Measurements from ENCODE around the gene PHETA1.
A peak's percentile ranks its signal among the peaks of the same experiment; 100 is the strongest.

Gene PHETA1

DNA sequence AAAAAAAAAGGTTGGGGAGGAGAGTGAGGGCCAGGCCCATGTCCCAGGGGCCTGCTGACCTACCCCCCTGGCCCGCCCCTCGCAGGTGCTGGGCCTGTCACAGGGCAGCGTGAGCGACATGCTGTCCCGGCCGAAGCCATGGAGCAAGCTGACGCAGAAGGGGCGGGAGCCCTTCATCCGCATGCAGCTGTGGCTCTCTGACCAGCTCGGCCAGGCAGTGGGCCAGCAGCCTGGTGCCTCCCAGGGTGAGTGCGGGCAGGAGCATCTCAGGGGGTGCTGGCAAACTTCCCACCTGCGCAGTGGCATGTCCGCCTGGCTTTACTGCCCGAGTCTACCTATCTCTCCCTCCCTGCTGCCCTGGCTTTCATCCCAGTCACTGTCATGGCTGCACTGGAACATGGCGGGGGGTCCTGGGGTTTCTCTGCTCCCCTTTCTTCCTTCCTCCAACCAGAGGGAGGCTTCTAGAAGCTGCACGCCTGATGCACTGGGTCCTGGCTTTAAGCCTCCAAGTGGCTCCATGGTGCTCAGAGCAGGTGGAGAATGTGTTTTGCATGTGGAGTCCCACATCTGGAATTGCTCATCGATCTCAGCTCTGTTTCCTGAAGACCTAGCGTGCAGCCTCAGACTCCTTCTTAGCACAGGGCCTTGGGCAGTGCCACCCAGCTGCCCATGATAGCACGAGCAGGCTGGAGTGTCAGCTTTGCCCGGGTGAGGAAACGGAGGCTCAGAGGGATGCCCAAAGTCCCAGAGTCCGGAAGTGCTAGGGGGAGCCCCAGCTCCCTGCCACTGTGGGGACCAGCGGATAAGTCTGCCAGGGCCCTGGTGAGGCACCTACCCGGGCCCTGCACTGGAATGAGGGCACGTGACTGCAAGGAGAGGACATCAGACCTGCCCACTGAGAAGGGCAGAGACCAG lies 46.3 kb downstream of the PHETA1 start:
- DNase-seq (ENCODE audit: low read depth in 2 of 2) = no peak

DNA sequence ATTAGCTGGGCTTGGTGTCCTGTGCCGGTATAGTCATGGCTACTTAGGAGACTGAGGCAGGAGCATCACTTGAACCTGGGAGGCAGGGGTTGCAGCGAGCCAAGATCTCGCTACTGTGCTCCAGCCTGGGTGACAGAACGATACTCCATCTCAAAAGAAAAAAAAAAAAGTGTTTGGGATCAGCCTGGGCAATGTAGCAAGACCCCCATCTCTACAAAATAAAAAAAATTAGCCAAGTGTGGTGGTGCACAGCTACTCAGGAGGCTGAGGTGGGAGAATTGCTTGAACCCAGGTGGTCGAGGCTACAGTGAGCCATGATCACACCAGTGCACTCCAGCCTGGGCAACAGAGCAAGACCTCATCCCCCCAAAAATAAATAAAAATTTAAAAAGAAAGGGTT lies 47.6 kb downstream of the PHETA1 start:
- DNase-seq (ENCODE audit: low read depth in 2 of 2) = no peak

DNA sequence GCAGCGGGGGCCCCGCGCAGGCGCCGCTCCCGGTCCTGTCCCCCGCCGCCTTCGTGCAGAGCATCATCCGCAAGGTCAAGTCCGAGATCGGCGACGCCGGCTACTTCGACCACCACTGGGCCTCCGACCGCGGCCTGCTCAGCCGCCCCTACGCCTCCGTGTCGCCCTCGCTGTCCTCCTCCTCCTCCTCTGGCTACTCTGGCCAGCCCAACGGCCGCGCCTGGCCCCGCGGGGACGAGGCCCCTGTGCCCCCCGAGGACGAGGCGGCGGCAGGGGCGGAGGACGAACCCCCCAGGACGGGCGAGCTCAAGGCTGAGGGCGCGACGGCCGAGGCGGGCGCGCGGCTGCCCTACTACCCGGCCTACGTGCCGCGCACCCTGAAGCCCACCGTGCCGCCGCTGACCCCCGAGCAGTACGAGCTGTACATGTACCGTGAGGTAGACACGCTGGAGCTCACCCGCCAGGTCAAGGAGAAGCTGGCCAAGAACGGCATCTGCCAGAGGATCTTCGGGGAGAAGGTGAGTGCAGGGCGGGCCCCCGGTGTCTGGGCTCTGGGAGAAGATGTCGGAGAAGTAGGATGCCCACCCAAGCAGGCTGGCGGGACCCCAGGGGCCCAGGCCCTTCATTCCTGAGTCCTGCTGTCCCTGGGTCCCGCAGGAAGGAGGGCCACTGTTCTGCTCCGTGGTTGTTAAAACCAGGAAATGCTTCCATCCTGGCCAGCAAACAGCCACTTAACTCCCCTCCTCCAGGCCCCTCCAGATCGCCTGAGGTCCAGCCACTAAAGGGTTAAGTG lies 48.4 kb downstream of the PHETA1 start:
- no peak for DNase-seq (ENCODE audit: low read depth in 2 of 2)

DNA sequence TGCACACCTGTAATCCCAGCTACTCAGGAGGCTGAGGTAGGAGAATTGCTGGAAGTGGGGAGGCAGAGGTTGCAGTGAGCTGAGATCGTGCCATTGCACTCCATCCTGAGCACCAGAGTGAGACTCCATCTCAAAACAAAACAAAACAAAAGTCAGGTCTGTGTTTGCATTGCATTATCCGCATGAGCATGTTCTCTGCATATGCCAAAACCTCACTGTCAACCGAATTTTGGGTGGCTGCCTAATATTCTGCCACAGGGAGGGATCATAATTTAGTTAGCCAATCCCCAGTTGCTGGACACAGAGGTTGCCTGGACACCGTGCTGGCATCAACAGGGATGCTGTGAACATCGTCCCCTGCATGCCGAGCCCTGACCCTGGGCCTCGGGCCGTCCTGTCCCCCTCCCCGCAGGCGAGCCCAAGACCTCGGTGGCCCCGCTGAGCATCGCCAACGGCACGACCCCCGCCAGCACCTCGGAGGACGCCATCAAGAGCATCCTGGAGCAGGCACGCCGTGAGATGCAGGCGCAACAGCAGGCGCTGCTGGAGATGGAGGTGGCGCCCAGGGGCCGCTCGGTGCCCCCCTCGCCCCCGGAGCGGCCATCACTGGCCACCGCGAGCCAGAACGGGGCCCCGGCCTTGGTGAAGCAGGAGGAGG lies 49.2 kb downstream of the PHETA1 start:
- no peak for DNase-seq (ENCODE audit: low read depth in 2 of 2)

DNA sequence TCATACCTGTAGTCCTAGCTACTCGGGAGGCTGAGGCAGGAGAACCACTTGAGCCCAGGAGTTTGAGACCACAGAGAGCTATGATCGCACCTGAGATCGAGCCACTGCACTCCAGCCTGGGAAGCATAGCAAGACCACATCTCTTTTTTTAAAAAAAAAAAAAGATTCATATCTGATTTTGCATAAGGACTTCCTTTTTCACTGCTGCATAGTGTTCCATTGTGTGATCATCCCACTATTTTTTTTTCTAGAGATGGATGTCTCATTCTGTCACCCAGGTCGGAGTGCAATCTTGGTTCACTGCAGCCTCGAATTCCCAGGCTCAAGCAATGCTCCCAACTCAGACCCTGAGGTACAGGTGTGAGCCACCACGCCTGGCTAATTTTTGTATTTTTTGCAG lies 50.4 kb downstream of the PHETA1 start:
- no peak for DNase-seq (ENCODE audit: low read depth in 2 of 2)

DNA sequence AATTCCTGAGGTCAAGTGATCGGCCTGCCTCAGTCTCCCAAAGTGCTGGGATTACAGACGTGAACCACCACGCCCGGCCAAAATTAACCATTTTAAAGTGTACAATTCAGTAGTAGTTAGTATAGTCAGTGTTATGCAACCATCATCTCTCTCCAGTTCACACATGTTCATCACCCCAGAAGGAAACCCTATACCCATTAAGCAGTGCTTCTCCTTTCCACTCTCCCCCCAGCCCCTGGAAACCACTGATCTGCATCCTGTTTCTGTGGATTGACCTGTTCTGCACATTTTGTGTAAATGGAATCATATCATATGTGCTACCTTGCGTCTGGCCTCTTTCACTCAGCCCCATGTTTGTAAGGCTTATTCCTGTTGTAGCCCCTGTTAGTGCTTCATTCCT lies 52.2 kb downstream of the PHETA1 start:
- no peak for DNase-seq (ENCODE audit: low read depth in 2 of 2)

DNA sequence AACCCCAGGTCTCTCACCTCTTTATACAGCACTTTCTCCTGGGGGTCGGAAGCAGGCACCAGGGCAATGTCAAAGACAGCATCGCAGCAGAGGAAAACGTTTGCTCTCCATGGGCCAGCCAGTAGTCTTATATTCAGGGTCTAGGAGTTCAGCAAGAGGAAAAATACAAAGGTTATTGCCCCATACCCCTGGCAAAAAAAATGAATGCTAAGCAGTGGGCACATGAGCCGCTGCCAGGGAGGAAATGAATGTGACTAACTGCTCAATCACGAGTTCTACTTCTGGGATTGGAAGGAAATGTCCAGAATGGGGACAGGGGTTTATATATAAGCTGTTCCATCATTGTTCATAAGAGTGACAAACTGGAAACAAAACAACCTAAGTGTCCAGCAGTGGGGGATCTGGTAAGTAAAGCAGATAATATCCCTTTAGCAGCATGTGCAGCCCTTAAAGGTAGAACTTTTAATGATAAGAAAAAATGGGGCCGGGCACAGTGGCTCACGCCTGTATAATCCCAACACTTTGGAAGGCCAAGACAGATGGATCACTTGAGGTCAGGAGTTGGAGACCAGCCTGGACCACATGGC lies 53.8 kb downstream of the PHETA1 start:
- DNase-seq (ENCODE audit: low read depth in 2 of 2) = no peak

DNA sequence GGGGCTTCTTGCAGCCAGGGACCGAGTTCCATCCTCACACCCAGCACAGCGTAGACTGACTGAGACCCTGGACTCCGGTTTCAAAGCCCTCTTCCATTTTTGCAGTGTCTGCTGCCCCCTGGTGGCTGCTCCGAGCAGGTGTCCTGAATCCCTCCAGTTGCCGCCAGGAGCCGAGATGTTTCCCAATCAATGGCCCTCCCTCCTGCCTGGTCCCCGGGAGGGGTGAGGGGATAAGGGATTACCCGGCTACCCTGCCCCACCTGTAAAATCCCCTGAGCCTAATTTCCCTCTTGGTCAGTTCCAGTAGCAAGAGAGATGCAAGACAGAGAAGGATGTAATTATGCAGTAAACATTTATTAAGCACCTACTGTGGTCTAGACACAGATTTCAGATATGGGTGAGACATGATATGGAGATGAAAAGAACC lies 55.0 kb downstream of the PHETA1 start:
- DNase-seq (ENCODE audit: low read depth in 2 of 2) = peak; percentile 51 to 66

DNA sequence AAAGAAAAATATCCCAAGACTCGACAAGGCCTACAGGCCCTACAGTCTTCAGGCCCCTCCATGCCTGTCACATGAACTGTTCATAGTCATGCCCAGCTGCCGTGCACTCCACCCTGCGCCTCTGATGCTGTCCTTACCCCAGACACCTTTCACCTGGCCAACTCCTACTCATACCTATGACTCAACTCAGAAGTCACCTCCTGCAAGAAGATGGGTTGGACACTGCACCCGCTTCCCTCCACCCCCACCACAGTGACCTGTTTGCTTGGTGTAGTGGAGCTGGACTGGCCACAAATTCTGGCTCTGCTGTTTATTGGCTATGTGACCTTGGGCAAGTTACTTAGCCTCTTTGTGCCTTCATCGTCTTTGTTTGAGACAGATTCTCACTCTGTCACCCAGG lies 56.2 kb downstream of the PHETA1 start:
- DNase-seq (ENCODE audit: low read depth in 2 of 2) = no peak

DNA sequence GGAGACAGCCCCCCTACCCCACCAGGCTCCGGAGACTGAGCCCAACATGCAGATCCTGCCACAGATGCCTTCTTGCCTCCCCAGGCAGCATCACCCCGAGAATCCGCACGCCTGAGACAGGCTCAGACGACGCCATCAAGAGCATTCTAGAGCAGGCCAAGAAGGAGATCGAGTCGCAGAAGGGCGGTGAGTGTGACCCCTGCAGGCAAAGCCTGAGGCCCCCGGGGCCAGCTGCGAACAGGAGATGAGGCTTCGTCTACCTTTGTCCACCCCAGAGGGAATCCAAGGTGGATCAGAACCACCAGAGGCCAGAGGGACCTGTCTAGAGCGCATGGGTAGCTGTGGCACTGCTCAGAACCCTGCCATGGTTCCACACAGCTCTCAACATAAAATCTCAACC lies 56.9 kb downstream of the PHETA1 start:
- no peak for DNase-seq (ENCODE audit: low read depth in 2 of 2)

DNA sequence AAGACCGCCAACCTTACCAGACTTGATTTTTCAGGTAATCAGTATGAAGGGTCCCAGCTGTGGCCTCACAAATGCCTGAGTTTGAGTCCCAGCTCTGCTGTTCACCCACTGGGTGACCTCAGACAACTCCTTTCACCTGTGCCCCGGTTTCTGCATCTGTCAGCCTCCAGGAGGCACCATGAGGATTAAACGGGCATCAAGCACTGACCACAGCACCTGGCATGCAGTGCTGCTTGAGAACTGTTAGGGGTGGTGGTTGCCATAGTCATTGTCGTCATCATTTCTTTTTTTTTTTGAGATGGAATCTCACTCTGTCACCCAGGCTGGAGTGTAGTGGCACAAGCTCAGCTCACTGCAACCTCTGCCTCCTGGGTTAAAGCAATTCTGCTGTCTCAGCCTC lies 57.9 kb downstream of the PHETA1 start:
- DNase-seq (ENCODE audit: low read depth in 2 of 2) = no peak
